ENCODE results near the gene CEPT1. TPM values are rescaled to one million over a fixed set of nuclear protein-coding genes. Genes with fewer than 3 reads are reported as not detected.

CEPT1 gene
- total and polyA plus RNA-seq, 2 of the 8 experiments (the other 6 are each of a cell fraction or from before 2014, with no cell fraction given), result 18.5 to 28.6 TPM

DNA sequence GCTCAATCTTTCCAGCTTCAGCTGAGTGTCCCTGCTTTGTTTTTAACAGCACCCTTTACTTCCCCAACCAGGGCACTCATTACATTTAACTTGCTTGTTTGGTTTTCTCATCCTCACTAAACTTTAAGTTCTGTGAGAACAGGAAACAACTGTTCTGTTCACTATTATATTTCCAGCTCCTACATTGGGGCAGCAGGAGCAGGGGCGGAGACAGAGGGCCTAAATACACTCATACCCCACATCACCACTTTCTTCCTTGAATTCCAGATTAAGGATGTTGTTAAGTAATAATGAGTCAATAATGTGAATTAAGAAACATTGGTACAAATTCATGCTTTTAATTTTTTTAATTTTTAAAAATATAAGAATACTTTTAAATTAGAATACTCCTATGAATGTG, 6.2 kb upstream of the CEPT1 start:
- Histone ChIP-seq H2BK5ac (ENCODE audit: low read depth, low read length) (no peak overlapping the region), H3K18ac (ENCODE audit: extremely low read depth, low read length) (no peak overlapping the region), H3K27ac (ENCODE audit: low read depth, low read length) (no peak overlapping the region), H3K4me2 (ENCODE audit: insufficient read depth in 1 of 2, low read depth in 2 of 2, low read length in 2 of 2) (no peak overlapping the region), H3K36me3 (ENCODE audit: control insufficient read depth in 2 of 4, insufficient read depth in 4 of 4, low read length in 3 of 4) (peaks cover 0 to 29% (median 4%) of the 10 kb centered on the region in 4 experiments; a peak in 3 of 8 replicates), H2BK120ac (replicated peaks; ENCODE audit: low read depth, low read length) (no peak overlapping the region), H4K20me1 (replicated peaks in 1 of 2; ENCODE audit: control insufficient read depth in 1 of 2, insufficient read depth in 2 of 2, low read length in 2 of 2) (no peaks in the 10 kb centered on the region), H3K27me3 (replicated peaks in 1 of 4; ENCODE audit: control insufficient read depth in 3 of 4, extremely low read depth in 1 of 4, insufficient read depth in 3 of 4, low read length in 3 of 4) (no peaks in the 10 kb centered on the region), H3K23me2 (ENCODE audit: low read depth, low read length) (no peaks in the 10 kb centered on the region), H3K56ac (replicated peaks; ENCODE audit: insufficient read length, low read depth, low read length) (no peak overlapping the region), H3K14ac (ENCODE audit: insufficient read length) (no peak overlapping the region), H3K4ac (replicated peaks; ENCODE audit: insufficient read length, low read depth, low read length) (no peak overlapping the region), H3K79me2 (ENCODE audit: control insufficient read depth in 1 of 2, insufficient read depth in 2 of 2, low read length in 2 of 2) (peaks cover 0 to 10% of the 10 kb centered on the region in 2 experiments; a peak in 2 of 4 replicates), H2BK15ac (ENCODE audit: low read length) (no peak overlapping the region), H2BK12ac (ENCODE audit: low read depth, low read length) (no peak overlapping the region), H3K9me3 (ENCODE audit: insufficient read depth in 2 of 2, low read depth in 1 of 2, low read length in 1 of 2) (no peaks in the 10 kb centered on the region), H2AFZ (ENCODE audit: low read length) (no peak overlapping the region), H4K5ac (ENCODE audit: insufficient read length, low read depth, low read length) (no peak overlapping the region), H3K9ac (replicated peaks in 1 of 4; ENCODE audit: extremely low read depth in 1 of 4, low read depth in 3 of 4, low read length in 3 of 4) (no peak overlapping the region), H4K8ac (ENCODE audit: extremely low read depth, insufficient read depth, low read length) (no peak overlapping the region), H3K4me3 (ENCODE audit: extremely low read depth in 1 of 4, insufficient read depth in 2 of 4, low read depth in 3 of 4, low read length in 4 of 4) (no peak overlapping the region), H2BK20ac (ENCODE audit: low read length) (no peak overlapping the region), H2AK5ac (ENCODE audit: low read depth, low read length) (no peak overlapping the region), H3K79me1 (ENCODE audit: low read depth, low read length) (no peaks in the 10 kb centered on the region), H3K23ac (ENCODE audit: insufficient read length) (no peak overlapping the region), H3K4me1 (replicated peaks in 1 of 4; ENCODE audit: control insufficient read depth in 3 of 4, insufficient read depth in 4 of 4, low read length in 3 of 4) (peaks cover 0 to 2% (median 0%) of the 10 kb centered on the region in 4 experiments; a peak in 2 of 7 replicates), H4K91ac (replicated peaks; ENCODE audit: insufficient read length, low read length) (no peak overlapping the region)
- FAIRE-seq (no peak), DNase-seq (ENCODE audit: low read depth in 1 of 2, low spot score in 2 of 2) (no peak)
- CTCF ChIA-PET (ENCODE audit: partially characterized antibody), result no interaction called here
- POLR2A ChIA-PET (ENCODE audit: partially characterized antibody), result no interaction called here
- WGBS, 2 experiments (ENCODE audit: extremely low coverage in 1 of 2, insufficient coverage in 1 of 2, insufficient read length in 1 of 2, insufficient replicate concordance in 2 of 2, low coverage in 1 of 2, low lambda C conversion rate in 2 of 2, missing lambda C conversion rate in 1 of 2), result 86% methylated on average over 1 of the region's 1 CpG; no CpG with 5 or more reads in 1 of the 2 experiments
- TF ChIP-seq NANOG (IDR thresholded peaks at IDR 0.05; ENCODE audit: insufficient read depth, low read depth, low read length, poor library complexity, severe bottlenecking) (no peak), TAF7 (optimal IDR thresholded peaks at IDR 0.05; ENCODE audit: borderline replicate concordance, low read depth, low read length) (no peak), NRF1 (IDR thresholded peaks at IDR 0.05; ENCODE audit: low read depth, low read length) (no peak), EP300 (IDR thresholded peaks at IDR 0.05; ENCODE audit: borderline replicate concordance in 1 of 2, low read depth in 2 of 2, low read length in 2 of 2) (no peak), RBBP5 (IDR thresholded peaks at IDR 0.05; ENCODE audit: borderline replicate concordance, low read depth, low read length) (no peak), POLR2AphosphoS5 (IDR thresholded peaks at IDR 0.05; ENCODE audit: low read depth, low read length) (no peak), TAF1 (IDR thresholded peaks at IDR 0.05; ENCODE audit: low read depth, low read length) (no peak), SIX5 (IDR thresholded peaks at IDR 0.05; ENCODE audit: low read depth, low read length) (no peak), POU5F1 (IDR thresholded peaks at IDR 0.05; ENCODE audit: low read depth, low read length) (no peak), SIN3A (conservative IDR thresholded peaks at IDR 0.05 in 1 of 2, IDR thresholded peaks at IDR 0.05 in 1 of 2; ENCODE audit: low read depth in 1 of 2, low read length in 2 of 2) (no peak), ASH2L (IDR thresholded peaks at IDR 0.05; ENCODE audit: low read length) (no peak), SRF (IDR thresholded peaks at IDR 0.05; ENCODE audit: low read depth, low read length) (no peak), POLR2A (IDR thresholded peaks at IDR 0.05; ENCODE audit: control extremely low read depth in 1 of 2, low read depth in 2 of 2, low read length in 2 of 2) (no peak), HDAC6 (IDR thresholded peaks at IDR 0.05; ENCODE audit: low read depth, low read length) (no peak), PHF8 (conservative IDR thresholded peaks at IDR 0.05; ENCODE audit: low read depth, low read length) (no peak), JUND (IDR thresholded peaks at IDR 0.05; ENCODE audit: low read length) (no peak)
